IMR-90 (cell line): Measurements from ENCODE around the gene RAB3C. TPM values are rescaled to one million over a fixed set of nuclear protein-coding genes. Genes with fewer than 3 reads are reported as not detected.

Experiments used
- ATAC-seq: fragments of 200-7000 bp; cut with Tn5 transposase; 2 replicates; pipeline ENCODE4 v1.9.1; 2020; ENCODE audit warnings: low read depth, mild to moderate bottlenecking, moderate library complexity
- BruUV-seq: library from RNA; stranded (reverse); fragments of 400-500 nt; replicated peaks from 2 replicates; lab custom pipeline; 2021; lab: Mats Ljungman, UMichigan
- CTCF ChIA-PET: fragments of 300-600 bp; formaldehyde crosslinking; extraction: SDS; loops from one replicate; lab custom pipeline; 2021; ENCODE audit warnings: antibody characterized with exemption; lab: Yijun Ruan, JAX
- POLR2A ChIA-PET: fragments of 300-600 bp; sonication (Branson Sonifier 250); formaldehyde crosslinking; loops from one replicate; lab custom pipeline; 2022; ENCODE audit warnings: antibody characterized with exemption; ENCODE audit not compliant: unreplicated experiment; lab: Charles Lee
- DNase-seq: peaks from one replicate; pipeline ENCODE4 v3.0.0; 2013
- H2AFZ ChIP-seq: replicated peaks from 2 replicates; pipeline ENCODE3; 2013; ENCODE audit warnings: low read length, mild to moderate bottlenecking; ENCODE audit not compliant: poor library complexity
- H2AK5ac ChIP-seq: 2 replicates; pipeline ENCODE4 v1.6.1; 2013; ENCODE audit warnings: low read depth, low read length, inconsistent platforms
- H2AK9ac ChIP-seq: replicated peaks from 2 replicates; pipeline ENCODE3; 2013; ENCODE audit warnings: mild to moderate bottlenecking, low read depth, low read length, moderate library complexity; ENCODE audit not compliant: poor library complexity
- H2BK120ac ChIP-seq: 2 replicates; pipeline ENCODE4 v1.6.1; 2013; ENCODE audit warnings: low read depth, low read length, inconsistent platforms
- H2BK15ac ChIP-seq: 3 replicates; pipeline ENCODE4 v1.6.1; 2013; ENCODE audit warnings: low read depth, low read length, inconsistent platforms
- H2BK20ac ChIP-seq: 2 replicates; pipeline ENCODE4 v1.6.1; 2013; ENCODE audit warnings: low read depth, mild to moderate bottlenecking, inconsistent platforms, low read length, moderate library complexity
- H2BK5ac ChIP-seq: 2 replicates; pipeline ENCODE4 v1.6.1; 2013; ENCODE audit warnings: mild to moderate bottlenecking, low read depth, low read length, inconsistent platforms; ENCODE audit not compliant: poor library complexity, severe bottlenecking
- H3K14ac ChIP-seq: replicated peaks from 2 replicates; pipeline ENCODE4 v1.6.1; 2013; ENCODE audit warnings: low read depth, low read length, inconsistent platforms
- H3K18ac ChIP-seq: 2 replicates; pipeline ENCODE4 v1.6.1; 2013; ENCODE audit warnings: low read depth, low read length, control low read depth
- H3K23ac ChIP-seq: 2 replicates; pipeline ENCODE4 v1.6.1; 2013; ENCODE audit warnings: low read depth, low read length, inconsistent platforms
- H3K27ac ChIP-seq: 2 replicates; pipeline ENCODE4 v1.5.1; 2013; ENCODE audit warnings: mild to moderate bottlenecking, control low read depth, low read length; ENCODE audit not compliant: insufficient read depth
- H3K27me3 ChIP-seq: 2 replicates; pipeline ENCODE4 v1.6.1; 2013; ENCODE audit warnings: low read length; ENCODE audit not compliant: control insufficient read depth, insufficient read depth
- H3K36me3 ChIP-seq: 2 replicates; pipeline ENCODE4 v1.6.1; 2013; ENCODE audit warnings: low read length, mixed read lengths; ENCODE audit not compliant: control insufficient read depth, insufficient read depth
- H3K4ac ChIP-seq: 2 replicates; pipeline ENCODE4 v1.6.1; 2013; ENCODE audit warnings: low read depth, low read length, inconsistent platforms
- H3K4me1 ChIP-seq: 2 replicates; pipeline ENCODE4 v1.6.1; 2013; ENCODE audit warnings: low read length, mixed read lengths; ENCODE audit not compliant: control insufficient read depth, insufficient read depth
- H3K4me2 ChIP-seq: 2 replicates; pipeline ENCODE4 v1.6.1; 2013; ENCODE audit warnings: low read depth, mild to moderate bottlenecking, control low read depth, low read length, moderate library complexity
- H3K4me3 ChIP-seq: 2 replicates; pipeline ENCODE4 v1.5.1; 2013; ENCODE audit warnings: low read depth, mild to moderate bottlenecking, control low read depth, low read length, moderate library complexity; ENCODE audit not compliant: insufficient read depth
- H3K56ac ChIP-seq: 2 replicates; pipeline ENCODE4 v1.6.1; 2013; ENCODE audit warnings: low read length, inconsistent platforms; ENCODE audit not compliant: insufficient read depth; ENCODE audit errors: extremely low read depth
- H3K79me1 ChIP-seq, 2 experiments: 2 replicates each; pipeline ENCODE4 v1.6.1; 2013; ENCODE audit warnings: low read length in 2 of 2, inconsistent platforms in 1 of 2, low read depth in 1 of 2
- H3K9ac ChIP-seq: 2 replicates; pipeline ENCODE4 v1.6.1; 2013; ENCODE audit warnings: low read depth, low read length, control low read depth
- H3K9me1 ChIP-seq: 2 replicates; pipeline ENCODE4 v1.6.1; 2013; ENCODE audit warnings: low read length, inconsistent platforms; ENCODE audit not compliant: insufficient read depth
- H3K9me3 ChIP-seq: 2 replicates; pipeline ENCODE4 v1.6.1; 2013; ENCODE audit warnings: low read length; ENCODE audit not compliant: control insufficient read depth, insufficient read depth
- H4K20me1 ChIP-seq: 2 replicates; pipeline ENCODE4 v1.6.1; 2013; ENCODE audit warnings: low read length, inconsistent platforms; ENCODE audit not compliant: insufficient read depth
- H4K5ac ChIP-seq: 2 replicates; pipeline ENCODE4 v1.6.1; 2013; ENCODE audit warnings: mild to moderate bottlenecking, low read depth, low read length, control low read depth
- H4K8ac ChIP-seq, 2 experiments: 2 replicates each; pipeline ENCODE4 v1.6.1; 2013; ENCODE audit warnings: low read depth in 2 of 2, low read length in 2 of 2, control low read depth in 1 of 2, inconsistent platforms in 1 of 2
- H4K91ac ChIP-seq: 2 replicates; pipeline ENCODE4 v1.6.1; 2013; ENCODE audit warnings: low read depth, low read length, inconsistent platforms; ENCODE audit not compliant: insufficient read depth
- BHLHE40 ChIP-seq: fragments of 150-350 bp; IDR thresholded peaks from 2 replicates; pipeline ENCODE4 v1.6.1; 2016; ENCODE audit warnings: mild to moderate bottlenecking, low read depth, low read length
- CEBPB ChIP-seq: IDR thresholded peaks from 2 replicates; pipeline ENCODE4 v1.6.1; 2012; ENCODE audit warnings: low read depth, low read length, improper control_type of control experiment
- CHD1 ChIP-seq: IDR thresholded peaks from 2 replicates; pipeline ENCODE4 v1.6.1; 2012; ENCODE audit warnings: low read depth, low read length, improper control_type of control experiment
- CTCF ChIP-seq: conservative IDR thresholded peaks from 2 replicates; pipeline ENCODE4 v1.5.1; 2012; ENCODE audit warnings: mild to moderate bottlenecking, low read depth, low read length, improper control_type of control experiment
- ELK1 ChIP-seq: fragments of 150-350 bp; IDR thresholded peaks from 2 replicates; pipeline ENCODE4 v1.6.1; 2016; ENCODE audit warnings: low read depth, mild to moderate bottlenecking, low read length, moderate library complexity, borderline replicate concordance
- FOS ChIP-seq: fragments of 150-350 bp; IDR thresholded peaks from 2 replicates; pipeline ENCODE4 v1.6.1; 2016; ENCODE audit warnings: low read depth, low read length
- MAFK ChIP-seq: IDR thresholded peaks from 2 replicates; pipeline ENCODE4 v1.6.1; 2012; ENCODE audit warnings: low read depth, low read length, improper control_type of control experiment
- MAZ ChIP-seq: IDR thresholded peaks from 2 replicates; pipeline ENCODE4 v1.6.1; 2012; ENCODE audit warnings: low read depth, mild to moderate bottlenecking, low read length, improper control_type of control experiment, moderate library complexity, borderline replicate concordance
- MXI1 ChIP-seq: IDR thresholded peaks from 2 replicates; pipeline ENCODE4 v1.6.1; 2012; ENCODE audit warnings: low read depth, mild to moderate bottlenecking, low read length, moderate library complexity, borderline replicate concordance
- NFE2L2 ChIP-seq: fragments of 150-350 bp; IDR thresholded peaks from 2 replicates; pipeline ENCODE4 v1.6.1; 2016; ENCODE audit warnings: low read depth, mild to moderate bottlenecking, low read length
- POLR2A ChIP-seq: IDR thresholded peaks from 2 replicates; pipeline ENCODE4 v1.6.1; 2012; ENCODE audit warnings: mild to moderate bottlenecking, low read depth, low read length
- RAD21 ChIP-seq: IDR thresholded peaks from 2 replicates; pipeline ENCODE4 v1.6.1; 2012; ENCODE audit warnings: low read length, improper control_type of control experiment
- RFX5 ChIP-seq: IDR thresholded peaks from 2 replicates; pipeline ENCODE4 v1.8.0; 2012; ENCODE audit warnings: low read depth, mild to moderate bottlenecking, low read length, moderate library complexity
- SMC3 ChIP-seq: fragments of 150-350 bp; IDR thresholded peaks from 2 replicates; pipeline ENCODE4 v1.6.1; 2016; ENCODE audit warnings: low read depth, mild to moderate bottlenecking, antibody characterized with exemption, low read length, moderate library complexity
- USF2 ChIP-seq: fragments of 150-350 bp; IDR thresholded peaks from 2 replicates; pipeline ENCODE4 v1.6.1; 2017; ENCODE audit warnings: mild to moderate bottlenecking, antibody characterized with exemption, low read length, low read depth
- WGBS, 2 experiments: methylation state at CpG; one replicate each; pipeline versions ENCODE4 v1.1.5 to v1.1.7; 2013; ENCODE audit warnings: missing lambda C conversion rate in 2 of 2; ENCODE audit not compliant: insufficient read length in 1 of 2; ENCODE audit errors: extremely low coverage in 2 of 2; 5-methylcytosine and 5-hydroxymethylcytosine counted together
- dilution Hi-C: fragments of 300-500 bp; cut with HindIII; formaldehyde crosslinking; loops from one replicate; pipeline ENCODE4 v1.14.3; 2018; ENCODE audit warnings: low sequenced_read_pairs; ENCODE audit not compliant: unreplicated experiment
- in situ Hi-C: fragments of 300-500 bp; cut with MboI; formaldehyde crosslinking; loops from 3 replicates; pipeline ENCODE4 v1.14.3; 2019; ENCODE audit warnings: low sequenced_read_pairs, inconsistent platforms, mixed read lengths
- intact Hi-C: fragments of 100-400 bp; cut with micrococcal nuclease; formaldehyde crosslinking; loops from 2 replicates; pipeline ENCODE4 v1.10.0; 2022
- polyA plus RNA-seq, 3 experiments: library from polyadenylated mRNA; depleted of rRNA; stranded (reverse); fragments of >200 nt; gene quantifications; 2 replicates each; pipeline ENCODE4 v1.2.3, GENCODE V29; 2012; ENCODE audit warnings: low replicate concordance in 1 of 3
- total RNA-seq: library from RNA; depleted of rRNA; stranded (reverse); fragments of >200 nt; gene quantifications from 2 replicates; pipeline ENCODE4 v1.2.3, GENCODE V29; 2012

Gene RAB3C
- total and polyA plus RNA-seq, 2 of the 4 experiments (the other 2 are of a cell fraction): not detected

- Histone ChIP-seq H2BK20ac (no peak overlapping the region), H2AFZ (no peak overlapping the region), H3K27ac (no peak overlapping the region), H3K36me3 (no peaks in the 10 kb centered on the region), H4K8ac (no peak overlapping the region), H3K9me3 (no peaks in the 10 kb centered on the region), H2BK120ac (no peak overlapping the region), H2AK5ac (no peak overlapping the region), H2BK15ac (no peak overlapping the region), H3K27me3 (no peaks in the 10 kb centered on the region), H3K79me1 (no peaks in the 10 kb centered on the region), H3K23ac (no peak overlapping the region), H3K18ac (no peak overlapping the region), H3K4me1 (no peaks in the 10 kb centered on the region), H4K20me1 (no peaks in the 10 kb centered on the region), H3K9ac (no peak overlapping the region), H4K5ac (no peak overlapping the region), H3K14ac (no peak overlapping the region), H2BK5ac (no peak overlapping the region), H3K9me1 (no peaks in the 10 kb centered on the region), H4K91ac (no peak overlapping the region), H3K4me2 (no peak overlapping the region), H2AK9ac (no peak overlapping the region), H3K56ac (no peak overlapping the region), H3K4me3 (no peak overlapping the region), H3K4ac (no peak overlapping the region)
- dilution Hi-C loops: no loop called here
- CTCF ChIA-PET: no interaction called here
- POLR2A ChIA-PET: no interaction called here
- WGBS, 2 experiments: no CpG with 5 or more reads among the region's 1 CpG
- ATAC-seq (no peak), DNase-seq (no peak)
- intact Hi-C loops: no loop called here
- in situ Hi-C loops: no loop called here
- BruUV-seq: no TSS peak
- no peak for TF ChIP-seq RFX5
- no peak for TF ChIP-seq CHD1
- no peak for TF ChIP-seq CTCF
- TF ChIP-seq USF2: no peak
- no peak for TF ChIP-seq SMC3
- TF ChIP-seq NFE2L2: no peak
- no peak for TF ChIP-seq ELK1
- no peak for TF ChIP-seq CEBPB
- no peak for TF ChIP-seq FOS
- TF ChIP-seq MXI1: no peak
- TF ChIP-seq POLR2A: no peak
- TF ChIP-seq MAFK: no peak
- no peak for TF ChIP-seq MAZ
- no peak for TF ChIP-seq BHLHE40
- no peak for TF ChIP-seq RAD21
Observed at GRCh38 chr5:58599217-58599616, 16.3 kb downstream of the RAB3C start.
